DOHH2 (cell line): ENCODE measurements around the gene TPD52L2.
"Not testable (repeated sequence)": the region's sequence is repeated elsewhere in the genome, so short reads cannot be mapped to it uniquely, and the experiment has no call there.

Experiments used
- H3F3A ChIP-seq: fragments of 200-600 bp; sonication (generic), shearing (Covaris generic); 2 replicates; pipeline ENCODE4 v1.6.0; 2016; ENCODE audit warnings: antibody characterized with exemption, mild to moderate bottlenecking; ENCODE audit not compliant: control insufficient read depth, insufficient read depth
- H3K27ac ChIP-seq: fragments of 200-600 bp; sonication (generic); 2 replicates; pipeline ENCODE4 v1.5.1; 2014; ENCODE audit warnings: low read depth, mild to moderate bottlenecking, low read length, moderate library complexity
- H3K27me3 ChIP-seq: fragments of 200-600 bp; sonication (generic); 2 replicates; pipeline ENCODE4 v1.6.1; 2014; ENCODE audit warnings: mild to moderate bottlenecking, low read length, mixed read lengths; ENCODE audit not compliant: control insufficient read depth
- H3K36me3 ChIP-seq: fragments of 200-600 bp; sonication (generic); 2 replicates; pipeline ENCODE4 v1.6.1; 2014; ENCODE audit warnings: mild to moderate bottlenecking, low read length, moderate library complexity, mixed read lengths; ENCODE audit not compliant: control insufficient read depth
- H3K4me1 ChIP-seq: fragments of 200-600 bp; sonication (generic); 2 replicates; pipeline ENCODE4 v1.6.1; 2014; ENCODE audit warnings: mild to moderate bottlenecking, low read length, mixed read lengths; ENCODE audit not compliant: control insufficient read depth
- H3K4me2 ChIP-seq: fragments of 200-600 bp; sonication (generic); 2 replicates; pipeline ENCODE4 v1.6.0; 2014; ENCODE audit warnings: mild to moderate bottlenecking, low read length, moderate library complexity
- H3K4me3 ChIP-seq: fragments of 200-600 bp; sonication (generic); 2 replicates; pipeline ENCODE4 v1.5.1; 2014; ENCODE audit warnings: mild to moderate bottlenecking, low read length, mixed read lengths
- H3K79me2 ChIP-seq: fragments of 200-600 bp; sonication (generic); 2 replicates; pipeline ENCODE4 v1.6.1; 2014; ENCODE audit warnings: mild to moderate bottlenecking, low read length, mixed read lengths; ENCODE audit not compliant: control insufficient read depth
- H3K9me2 ChIP-seq: fragments of 200-600 bp; sonication (generic); replicated peaks from 2 replicates; pipeline ENCODE4 v1.6.1; 2014; ENCODE audit warnings: mild to moderate bottlenecking, low read length, mixed read lengths; ENCODE audit not compliant: control insufficient read depth
- H3K9me3 ChIP-seq: fragments of 200-600 bp; sonication (generic); 2 replicates; pipeline ENCODE4 v1.6.1; 2014; ENCODE audit warnings: antibody characterized with exemption, low read length, mixed read lengths; ENCODE audit not compliant: control insufficient read depth, insufficient read depth
- H4K20me1 ChIP-seq: fragments of 200-600 bp; sonication (generic); 2 replicates; pipeline ENCODE4 v1.6.0; 2014; ENCODE audit warnings: low read depth, mild to moderate bottlenecking, antibody characterized with exemption, low read length, moderate library complexity; ENCODE audit not compliant: control insufficient read depth, insufficient read depth
- CTCF ChIP-seq: fragments of 200-600 bp; sonication (generic); IDR thresholded peaks from one replicate; pipeline ENCODE4 v1.5.1; 2014; ENCODE audit warnings: antibody characterized with exemption, mild to moderate bottlenecking, low read depth, low read length; ENCODE audit not compliant: poor library complexity, severe bottlenecking
- EZH2phosphoT487 ChIP-seq: fragments of 200-600 bp; sonication (generic); IDR thresholded peaks from 2 replicates; pipeline ENCODE4 v1.6.1; 2017; ENCODE audit warnings: borderline replicate concordance, mild to moderate bottlenecking, antibody characterized with exemption, low read length, moderate library complexity, mixed read lengths

Gene TPD52L2

DNA sequence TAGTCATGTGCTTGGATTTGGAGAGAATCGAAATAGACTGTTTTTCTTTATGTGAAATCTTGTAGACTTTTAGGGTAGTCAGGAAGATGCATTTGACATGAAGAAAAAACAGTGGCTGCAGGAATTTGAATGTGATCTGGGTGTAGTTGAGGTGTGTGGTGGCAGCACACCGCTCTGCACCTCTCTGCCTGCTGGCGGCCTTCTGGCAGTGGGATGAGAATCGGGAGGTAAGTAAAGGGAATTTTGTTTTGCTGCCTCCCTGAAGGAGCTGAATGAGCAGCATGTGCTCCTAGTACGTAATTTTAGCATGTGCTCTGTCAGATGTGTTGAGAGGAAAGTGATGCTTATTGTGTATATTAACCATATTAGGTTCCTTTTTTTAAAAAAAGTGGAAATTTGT lies 3.2 kb downstream of the TPD52L2 start:
- TF ChIP-seq CTCF (no peak), EZH2phosphoT487 (no peak)
- peaks cover 43% of the 10 kb centered on the region for H3K36me3 ChIP-seq
- no peak overlapping the region for H3K27ac ChIP-seq
- H3K27me3 ChIP-seq, result no peaks in the 10 kb centered on the region
- no peak overlapping the region for H3K4me2 ChIP-seq
- peaks cover 11% of the 10 kb centered on the region for H3K4me1 ChIP-seq
- H3F3A ChIP-seq, result peaks cover 3% of the 10 kb centered on the region; the same call in 1 of the 2 replicates
- peaks cover 51% of the 10 kb centered on the region for H3K79me2 ChIP-seq
- 0 out of 2 replicates have a peak, but pooled peaks cover 2% of the 10 kb centered on the region for H4K20me1 ChIP-seq
- no peak overlapping the region for H3K4me3 ChIP-seq
- H3K9me3 ChIP-seq, result no peaks in the 10 kb centered on the region
- H3K9me2 ChIP-seq, result no peaks in the 10 kb centered on the region

DNA sequence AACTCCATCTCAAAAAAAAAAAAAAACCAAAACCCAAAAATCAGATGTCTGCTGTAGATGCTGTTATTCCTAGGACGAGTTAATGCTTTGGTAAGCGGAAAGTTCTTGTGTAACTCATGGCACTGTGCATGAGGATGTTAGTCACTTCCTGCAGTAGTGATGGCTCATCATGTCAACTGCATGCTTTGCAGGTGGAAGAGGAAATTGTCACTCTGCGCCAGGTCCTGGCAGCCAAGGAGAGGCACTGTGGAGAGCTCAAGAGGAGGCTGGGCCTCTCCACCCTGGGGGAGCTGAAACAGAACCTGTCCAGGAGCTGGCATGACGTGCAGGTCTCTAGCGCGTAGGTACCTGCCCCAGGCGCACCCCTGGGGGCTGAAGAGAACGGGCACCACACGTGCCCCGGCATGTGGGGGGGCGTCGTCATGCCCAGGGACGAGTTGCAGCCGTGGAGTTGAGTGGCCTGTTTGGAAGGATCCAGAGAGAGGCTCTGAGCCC lies 8.5 kb downstream of the TPD52L2 start:
- H3K4me1 ChIP-seq, result no peaks in the 10 kb centered on the region
- H3K9me3 ChIP-seq, result no peaks in the 10 kb centered on the region
- peaks cover 22% of the 10 kb centered on the region for H3K79me2 ChIP-seq
- no peak overlapping the region for H3K4me2 ChIP-seq
- H3K9me2 ChIP-seq, result no peaks in the 10 kb centered on the region
- H3K27ac ChIP-seq, result no peak overlapping the region
- no peak overlapping the region for H3K4me3 ChIP-seq
- TF ChIP-seq EZH2phosphoT487 (no peak), CTCF (no peak)
- H4K20me1 ChIP-seq, result no peaks in the 10 kb centered on the region
- no peaks in the 10 kb centered on the region for H3F3A ChIP-seq
- peaks cover 69% of the 10 kb centered on the region for H3K36me3 ChIP-seq
- H3K27me3 ChIP-seq, result no peaks in the 10 kb centered on the region

- not testable (repeated sequence) for H3K4me1 ChIP-seq, H3K4me2 ChIP-seq, H3K9me3 ChIP-seq, H3K27ac ChIP-seq, H3K4me3 ChIP-seq, H3K9me2 ChIP-seq, H4K20me1 ChIP-seq, H3K27me3 ChIP-seq, H3F3A ChIP-seq
- Histone ChIP-seq H3K79me2 (peaks cover 19% of the 10 kb centered on the region), H3K36me3 (peaks cover 68% of the 10 kb centered on the region)
Measured at GRCh38 chr20:63874241-63874640, 9.2 kb downstream of the TPD52L2 start.

- no peak overlapping the region for H3K4me3 ChIP-seq
- no peaks in the 10 kb centered on the region for H3K9me2 ChIP-seq
- H3K36me3 ChIP-seq, result peaks cover 57% of the 10 kb centered on the region
- no peaks in the 10 kb centered on the region for H3K27me3 ChIP-seq
- H3K4me1 ChIP-seq, result no peaks in the 10 kb centered on the region
- no peaks in the 10 kb centered on the region for H4K20me1 ChIP-seq
- no peak for TF ChIP-seq EZH2phosphoT487
- TF ChIP-seq CTCF, result no peak
- no peak overlapping the region for H3K4me2 ChIP-seq
- no peaks in the 10 kb centered on the region for H3F3A ChIP-seq
- H3K27ac ChIP-seq, result no peak overlapping the region
- H3K9me3 ChIP-seq, result 0 out of 2 replicates have a peak, but pooled peaks cover 3% of the 10 kb centered on the region
- H3K79me2 ChIP-seq, result peaks cover 19% of the 10 kb centered on the region
Measured at GRCh38 chr20:63876489-63877036, 11.5 kb downstream of the TPD52L2 start.
